ENCODE data around the gene SLC35B3.

Gene SLC35B3

DNA sequence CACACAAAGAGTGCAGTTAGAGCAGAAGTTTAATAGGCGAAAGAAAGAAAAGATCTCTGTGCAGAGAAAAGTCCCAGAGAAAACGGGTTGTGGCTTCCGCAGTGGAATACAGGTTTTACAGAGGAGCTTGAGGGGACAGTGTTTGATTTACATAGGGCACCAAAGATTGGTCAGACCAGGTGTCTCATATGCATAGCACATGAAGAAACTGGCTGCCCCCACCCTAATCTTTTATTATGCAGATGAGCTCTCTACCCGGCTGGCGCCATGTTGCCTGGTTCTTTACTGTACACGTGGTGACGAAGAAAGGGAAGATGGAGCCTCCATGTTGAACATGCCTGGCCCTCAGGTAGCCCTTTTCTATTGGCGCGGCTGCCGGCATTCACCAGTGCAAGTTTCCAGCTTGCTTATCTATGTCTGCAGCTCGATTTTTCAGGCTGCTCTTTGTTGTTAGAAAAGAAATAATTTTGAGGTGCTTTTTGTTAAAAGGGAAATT is 47.4 kb downstream of the SLC35B3 start:
- Histone ChIP-seq H3K9ac (no peak overlapping the region), H3K27me3 (no peaks in the 10 kb centered on the region), H3K4me1 (peaks cover 10% of the 10 kb centered on the region), H3K27ac (no peak overlapping the region), H4K20me1 (no peaks in the 10 kb centered on the region), H3K4me2 (no peak overlapping the region), H3K4me3 (no peak overlapping the region), H3K36me3 (no peaks in the 10 kb centered on the region), H3K9me3 (no peaks in the 10 kb centered on the region)
- no peak for TF ChIP-seq Cebpa-rat (IDR thresholded peaks at IDR 0.05)

DNA sequence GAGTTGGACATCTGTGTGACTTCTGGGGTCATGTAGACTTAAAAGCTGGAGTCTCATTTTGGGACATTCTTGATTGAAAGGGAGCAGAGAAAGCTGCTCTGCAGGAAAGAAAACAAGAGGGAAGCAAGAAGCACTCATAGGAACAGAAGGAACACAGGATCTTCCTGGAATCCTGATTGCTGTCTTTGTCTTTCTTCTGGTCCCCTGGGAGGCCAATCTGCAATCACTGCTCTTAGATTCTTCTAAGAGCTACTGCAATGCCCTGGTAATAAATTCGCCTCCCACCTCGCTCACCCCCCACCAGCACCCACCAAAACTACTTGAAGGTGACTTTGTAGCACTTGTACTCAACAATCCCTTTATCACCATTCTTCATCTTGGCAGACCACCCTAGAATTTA is 51.8 kb downstream of the SLC35B3 start:
- Histone ChIP-seq H3K9ac (no peak overlapping the region), H3K36me3 (no peaks in the 10 kb centered on the region), H3K9me3 (no peaks in the 10 kb centered on the region), H3K4me3 (no peak overlapping the region), H4K20me1 (no peaks in the 10 kb centered on the region), H3K27ac (no peak overlapping the region), H3K4me1 (no peaks in the 10 kb centered on the region), H3K4me2 (no peak overlapping the region), H3K27me3 (no peaks in the 10 kb centered on the region)
- no peak for TF ChIP-seq Cebpa-rat (IDR thresholded peaks at IDR 0.05)

DNA sequence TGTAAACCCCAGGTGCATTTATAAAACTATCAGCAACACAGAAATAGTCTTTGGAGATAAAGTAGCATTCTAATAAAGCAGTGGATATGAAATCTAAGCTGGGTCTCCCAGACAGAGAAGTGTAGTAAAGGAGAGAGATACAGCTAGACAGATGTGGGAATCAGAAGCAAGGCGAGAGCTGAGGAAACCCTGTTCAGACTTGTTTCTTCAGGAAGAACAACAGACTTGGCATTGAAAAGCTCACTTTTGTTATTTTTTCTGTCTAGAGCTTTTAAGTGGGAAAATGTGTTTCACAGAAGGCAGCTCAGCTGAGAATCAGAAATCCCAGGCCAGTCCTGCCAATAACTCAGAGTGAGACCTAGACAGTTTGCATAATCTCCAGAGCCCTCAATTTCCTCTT is 52.9 kb downstream of the SLC35B3 start:
- no peaks in the 10 kb centered on the region for H3K27me3 ChIP-seq
- no peak overlapping the region for H3K9ac ChIP-seq
- H3K36me3 ChIP-seq: no peaks in the 10 kb centered on the region
- H3K27ac ChIP-seq: no peak overlapping the region
- no peak overlapping the region for H3K4me2 ChIP-seq
- no peak for TF ChIP-seq Cebpa-rat (IDR thresholded peaks at IDR 0.05)
- H3K9me3 ChIP-seq: no peaks in the 10 kb centered on the region
- H3K4me3 ChIP-seq: no peak overlapping the region
- no peaks in the 10 kb centered on the region for H3K4me1 ChIP-seq
- H4K20me1 ChIP-seq: no peaks in the 10 kb centered on the region

DNA sequence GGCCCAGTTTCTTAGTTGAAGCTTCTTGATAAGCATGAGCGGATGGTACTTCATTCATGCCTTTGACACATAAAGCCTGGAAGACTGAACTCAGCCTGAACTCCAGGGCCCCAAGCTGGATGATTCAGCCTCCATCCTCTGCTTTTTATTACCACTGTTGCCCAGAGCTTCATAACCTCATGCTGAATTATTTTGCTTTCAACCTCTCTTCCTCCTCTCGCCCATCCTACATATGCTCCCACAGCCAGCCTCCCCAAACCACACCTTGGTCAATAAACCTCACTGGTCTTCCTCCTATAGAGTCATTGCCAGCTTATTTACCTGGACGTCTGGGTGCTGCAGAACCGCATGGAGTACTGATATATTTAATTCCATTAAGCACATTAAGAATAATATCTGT is 59.4 kb downstream of the SLC35B3 start:
- TF ChIP-seq Cebpa-rat (IDR thresholded peaks at IDR 0.05): no peak
- H3K4me1 ChIP-seq: no peaks in the 10 kb centered on the region
- H3K4me2 ChIP-seq: no peak overlapping the region
- no peaks in the 10 kb centered on the region for H3K27me3 ChIP-seq
- no peak overlapping the region for H3K4me3 ChIP-seq
- no peaks in the 10 kb centered on the region for H3K36me3 ChIP-seq
- no peaks in the 10 kb centered on the region for H3K9me3 ChIP-seq
- no peak overlapping the region for H3K27ac ChIP-seq
- H4K20me1 ChIP-seq: no peaks in the 10 kb centered on the region
- no peak overlapping the region for H3K9ac ChIP-seq

Data from BLaER1 (cell line).